GM23338 (cell line): ENCODE results near the gene HES4. TPM values are rescaled to one million over a fixed set of nuclear protein-coding genes. Genes with fewer than 3 reads are reported as not detected.

Source experiments
- ATAC-seq: fragments of 200-7000 bp; cut with Tn5 transposase; 3 replicates; pipeline ENCODE4 v1.9.1; 2020
- DNase-seq: peaks from one replicate; pipeline ENCODE4 v3.0.0-alpha.2; 2015; ENCODE audit warnings: low spot score
- H2AFZ ChIP-seq: fragments of 200-600 bp; sonication (generic); 2 replicates; pipeline ENCODE4 v1.8.0; 2016; ENCODE audit warnings: antibody characterized with exemption, mild to moderate bottlenecking, moderate library complexity
- H3F3A ChIP-seq: fragments of 200-600 bp; sonication (generic); replicated peaks from 2 replicates; pipeline ENCODE4 v1.8.0; 2017; ENCODE audit warnings: antibody characterized with exemption, mixed run types, low read depth
- H3K27ac ChIP-seq: fragments of 200-600 bp; sonication (generic); 2 replicates; pipeline ENCODE4 v1.6.1; 2016; ENCODE audit warnings: low read depth
- H3K27me3 ChIP-seq: fragments of 200-600 bp; sonication (generic); 2 replicates; pipeline ENCODE4 v1.8.0; 2016; ENCODE audit warnings: mild to moderate bottlenecking, mixed run types, moderate library complexity; ENCODE audit not compliant: insufficient read depth
- H3K36me3 ChIP-seq: fragments of 200-600 bp; sonication (generic); 2 replicates; pipeline ENCODE4 v1.8.0; 2016; ENCODE audit warnings: mild to moderate bottlenecking; ENCODE audit not compliant: insufficient read depth
- H3K4me1 ChIP-seq: fragments of 200-600 bp; sonication (generic); 2 replicates; pipeline ENCODE4 v1.8.0; 2016; ENCODE audit warnings: mild to moderate bottlenecking, moderate library complexity; ENCODE audit not compliant: insufficient read depth
- H3K4me2 ChIP-seq: fragments of 200-600 bp; sonication (generic); 2 replicates; pipeline ENCODE4 v1.7.1; 2017; ENCODE audit warnings: mixed run types
- H3K4me3 ChIP-seq: fragments of 200-600 bp; sonication (generic); 2 replicates; pipeline ENCODE4 v1.6.1; 2016; ENCODE audit warnings: mixed run types
- H3K79me2 ChIP-seq: fragments of 200-600 bp; sonication (generic); replicated peaks from 2 replicates; pipeline ENCODE4 v1.8.0; 2017; ENCODE audit warnings: mild to moderate bottlenecking; ENCODE audit not compliant: insufficient read depth
- H3K9me2 ChIP-seq: fragments of 200-600 bp; sonication (generic); 2 replicates; pipeline ENCODE4 v1.8.0; 2017; ENCODE audit not compliant: insufficient read depth
- H4K20me1 ChIP-seq: fragments of 200-600 bp; sonication (generic); replicated peaks from 2 replicates; pipeline ENCODE4 v1.8.0; 2017; ENCODE audit warnings: mild to moderate bottlenecking; ENCODE audit not compliant: insufficient read depth
- H3K27ac Mint-ChIP-seq: 2 replicates; pipeline ENCODE4 v1.8.0; 2020; ENCODE audit warnings: inconsistent platforms, mild to moderate bottlenecking, moderate library complexity, mixed read lengths
- H3K27me3 Mint-ChIP-seq: 3 replicates; pipeline ENCODE4 v1.8.0; 2022; ENCODE audit warnings: low read depth, mild to moderate bottlenecking, moderate library complexity, mixed read lengths, inconsistent platforms; ENCODE audit not compliant: insufficient read depth, poor library complexity
- H3K36me3 Mint-ChIP-seq: 3 replicates; pipeline ENCODE4 v1.8.0; 2021; ENCODE audit warnings: low read depth, mild to moderate bottlenecking, inconsistent platforms, moderate library complexity, mixed read lengths
- H3K4me1 Mint-ChIP-seq: 3 replicates; pipeline ENCODE4 v1.8.0; 2020; ENCODE audit warnings: mild to moderate bottlenecking, inconsistent platforms, mixed read lengths
- H3K4me3 Mint-ChIP-seq: 3 replicates; pipeline ENCODE4 v1.8.0; 2021; ENCODE audit warnings: moderate library complexity, mild to moderate bottlenecking, inconsistent platforms, mixed read lengths
- H3K9me3 Mint-ChIP-seq: 3 replicates; pipeline ENCODE4 v1.8.0; 2020; ENCODE audit warnings: moderate library complexity, mild to moderate bottlenecking, inconsistent platforms, mixed read lengths
- CREB1 ChIP-seq: fragments of 250-450 bp; sonication (Bioruptor Pico); IDR thresholded peaks from 2 replicates; pipeline ENCODE4 v1.5.0; 2020; ENCODE audit warnings: low read depth, mild to moderate bottlenecking, moderate library complexity
- CTCF ChIP-seq, 2 experiments: fragments of 200-600 bp in 1 of 2; sonication (generic) in 1 of 2; conservative IDR thresholded peaks; 2 replicates each; pipeline versions ENCODE4 v1.5.1 to v1.6.1; 2016 to 2017; ENCODE audit warnings: antibody characterized with exemption in 2 of 2, low read depth in 2 of 2, mild to moderate bottlenecking in 2 of 2, moderate library complexity in 1 of 2
- ETS1 ChIP-seq: IDR thresholded peaks from 2 replicates; pipeline ENCODE4 v1.6.1; 2016; ENCODE audit warnings: antibody characterized with exemption
- EZH2 ChIP-seq: fragments of 200-600 bp; sonication (generic); IDR thresholded peaks from one replicate; pipeline ENCODE4 v1.8.0; 2017; ENCODE audit warnings: antibody characterized with exemption, mild to moderate bottlenecking, low read depth; ENCODE audit not compliant: unreplicated experiment
- EZH2phosphoT487 ChIP-seq: fragments of 200-600 bp; sonication (generic); IDR thresholded peaks from one replicate; pipeline ENCODE4 v1.8.1; 2018; ENCODE audit warnings: antibody characterized with exemption; ENCODE audit not compliant: unreplicated experiment
- JUNB ChIP-seq: IDR thresholded peaks from one replicate; pipeline ENCODE4 v1.6.1; 2016; ENCODE audit warnings: antibody characterized with exemption; ENCODE audit not compliant: unreplicated experiment
- NANOG ChIP-seq: IDR thresholded peaks from 2 replicates; pipeline ENCODE4 v1.6.1; 2016; ENCODE audit warnings: antibody characterized with exemption, borderline replicate concordance
- POLR2AphosphoS5 ChIP-seq: IDR thresholded peaks from 2 replicates; pipeline ENCODE4 v1.6.1; 2016; ENCODE audit warnings: antibody characterized with exemption, low read depth
- REST ChIP-seq: IDR thresholded peaks from one replicate; pipeline ENCODE4 v1.6.1; 2018; ENCODE audit warnings: antibody characterized with exemption; ENCODE audit not compliant: unreplicated experiment
- STAT1 ChIP-seq: IDR thresholded peaks from one replicate; pipeline ENCODE4 v1.6.1; 2016; ENCODE audit warnings: antibody characterized with exemption; ENCODE audit not compliant: unreplicated experiment
- ZNF114 ChIP-seq: fragments of 250-450 bp; sonication (Bioruptor Pico); IDR thresholded peaks from 2 replicates; pipeline ENCODE4 v1.5.0; 2020; ENCODE audit warnings: mild to moderate bottlenecking, moderate library complexity
- ZNF331 ChIP-seq: fragments of 250-450 bp; sonication (Bioruptor Pico); IDR thresholded peaks from 2 replicates; pipeline ENCODE4 v1.5.0; 2020; ENCODE audit warnings: low read depth, mild to moderate bottlenecking, moderate library complexity
- ZNF462 ChIP-seq: fragments of 250-450 bp; sonication (Bioruptor Pico); IDR thresholded peaks from 2 replicates; pipeline ENCODE4 v1.5.0; 2020; ENCODE audit warnings: mild to moderate bottlenecking, moderate library complexity
- polyA plus RNA-seq: library from polyadenylated mRNA; unstranded; fragments of >200 nt; fragmentation: Nextera tagmentation; extraction: Ambion mirVana; gene quantifications from 2 replicates; pipeline ENCODE4 v1.2.1, GENCODE V29; 2016
- total RNA-seq: library from RNA; depleted of rRNA; stranded (reverse); fragments of >200 nt; shearing (Covaris generic); gene quantifications from 2 replicates; pipeline ENCODE4 v1.2.3, GENCODE V29; 2014

HES4 gene
- total and polyA plus RNA-seq, 2 experiments from 2014 or later = 2.3 to 6.7 TPM

- H3K4me3 Mint-ChIP-seq = no peak overlapping the region; the same call in 2 of the 3 replicates
- H3K27ac Mint-ChIP-seq = no peak overlapping the region
- Histone ChIP-seq H3K27me3 (peaks cover 40% of the 10 kb centered on the region), H2AFZ (no peak overlapping the region), H3F3A (peaks cover 7% of the 10 kb centered on the region), H3K36me3 (no peaks in the 10 kb centered on the region), H3K9me2 (no peaks in the 10 kb centered on the region), H3K4me1 (no peaks in the 10 kb centered on the region; the same call in 1 of the 2 replicates), H4K20me1 (0 out of 2 replicates have a peak, but pooled peaks cover 2% of the 10 kb centered on the region), H3K4me2 (no peak overlapping the region; the same call in 1 of the 2 replicates), H3K79me2 (no peaks in the 10 kb centered on the region), H3K4me3 (peak overlapping the region; percentile 68; the same call in 1 of the 2 replicates), H3K27ac (no peak overlapping the region)
- H3K4me1 Mint-ChIP-seq = no peaks in the 10 kb centered on the region; the same call in 2 of the 3 replicates
- peaks cover 2% of the 10 kb centered on the region; the same call in 1 of the 3 replicates for H3K36me3 Mint-ChIP-seq
- no peaks in the 10 kb centered on the region for H3K9me3 Mint-ChIP-seq
- DNase-seq (no peak), ATAC-seq (peak; percentile 2; the same call in 1 of the 3 replicates)
- peaks cover 43% of the 10 kb centered on the region for H3K27me3 Mint-ChIP-seq
- TF ChIP-seq STAT1 (no peak), CREB1 (no peak), POLR2AphosphoS5 (no peak), ZNF331 (CRISPR knock-in tag) (no peak), ZNF114 (CRISPR knock-in tag) (no peak), CTCF (conservative IDR thresholded peaks at IDR 0.05; ENCODE audit: low read depth in 2 of 2) (no peak), REST (no peak), NANOG (no peak), EZH2 (no peak), EZH2phosphoT487 (no peak), ZNF462 (CRISPR knock-in tag) (no peak), JUNB (no peak), ETS1 (no peak)
These were observed 32.2 kb downstream of the HES4 start for GRCh38 chr1:967466-968343.
